ENCODE measurements around the gene KRAS. TPM values are rescaled to one million over a fixed set of nuclear protein-coding genes. Genes with fewer than 3 reads are reported as not detected.

Gene KRAS
- total RNA-seq: 18.3 and 18.8 TPM in 2 replicates

DNA sequence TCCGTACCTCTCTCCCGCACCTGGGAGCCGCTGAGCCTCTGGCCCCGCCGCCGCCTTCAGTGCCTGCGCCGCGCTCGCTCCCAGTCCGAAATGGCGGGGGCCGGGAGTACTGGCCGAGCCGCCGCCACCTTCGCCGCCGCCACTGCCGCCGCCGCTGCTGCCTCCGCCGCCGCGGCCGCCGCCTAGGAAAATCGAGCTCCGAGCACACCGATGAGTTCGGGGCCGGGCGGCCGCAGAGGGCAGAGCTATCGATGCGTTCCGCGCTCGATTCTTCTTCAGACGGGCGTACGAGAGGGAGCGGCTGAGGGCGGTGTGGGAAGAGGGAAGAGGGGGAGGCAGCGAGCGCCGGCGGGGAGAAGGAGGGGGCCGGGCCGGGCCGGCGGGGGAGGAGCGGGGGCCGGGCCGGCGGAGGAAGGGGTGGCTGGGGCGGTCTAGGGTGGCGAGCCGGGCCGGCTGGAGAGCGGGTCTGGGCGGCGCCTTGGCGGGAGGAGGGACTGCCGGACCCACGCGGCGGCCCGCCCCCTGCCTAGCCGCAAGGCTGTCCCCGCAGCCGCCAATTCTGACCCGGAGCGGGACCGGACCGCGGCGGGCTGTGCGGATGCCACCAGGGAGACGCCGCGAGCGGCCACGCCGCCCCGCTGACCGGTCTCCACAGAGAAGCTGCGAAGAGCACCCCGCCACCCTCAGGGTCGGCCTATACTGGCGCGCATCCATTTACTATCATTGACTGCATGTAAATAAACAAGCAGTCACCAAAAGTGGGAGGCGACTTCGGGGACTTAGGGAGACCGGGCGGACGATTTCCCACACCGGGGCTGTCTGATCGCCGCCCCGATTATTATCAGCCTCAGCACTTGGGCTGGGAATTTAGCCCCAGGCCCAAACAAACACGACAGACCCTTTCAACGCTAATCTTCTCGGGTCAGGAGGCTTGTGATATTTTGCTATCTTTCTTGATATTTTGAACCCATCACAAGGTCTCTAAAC lies at the start of gene KRAS:
KRAS (minus strand) TSS at position 186 of the 987 bp plus-strand sequence.

DNA sequence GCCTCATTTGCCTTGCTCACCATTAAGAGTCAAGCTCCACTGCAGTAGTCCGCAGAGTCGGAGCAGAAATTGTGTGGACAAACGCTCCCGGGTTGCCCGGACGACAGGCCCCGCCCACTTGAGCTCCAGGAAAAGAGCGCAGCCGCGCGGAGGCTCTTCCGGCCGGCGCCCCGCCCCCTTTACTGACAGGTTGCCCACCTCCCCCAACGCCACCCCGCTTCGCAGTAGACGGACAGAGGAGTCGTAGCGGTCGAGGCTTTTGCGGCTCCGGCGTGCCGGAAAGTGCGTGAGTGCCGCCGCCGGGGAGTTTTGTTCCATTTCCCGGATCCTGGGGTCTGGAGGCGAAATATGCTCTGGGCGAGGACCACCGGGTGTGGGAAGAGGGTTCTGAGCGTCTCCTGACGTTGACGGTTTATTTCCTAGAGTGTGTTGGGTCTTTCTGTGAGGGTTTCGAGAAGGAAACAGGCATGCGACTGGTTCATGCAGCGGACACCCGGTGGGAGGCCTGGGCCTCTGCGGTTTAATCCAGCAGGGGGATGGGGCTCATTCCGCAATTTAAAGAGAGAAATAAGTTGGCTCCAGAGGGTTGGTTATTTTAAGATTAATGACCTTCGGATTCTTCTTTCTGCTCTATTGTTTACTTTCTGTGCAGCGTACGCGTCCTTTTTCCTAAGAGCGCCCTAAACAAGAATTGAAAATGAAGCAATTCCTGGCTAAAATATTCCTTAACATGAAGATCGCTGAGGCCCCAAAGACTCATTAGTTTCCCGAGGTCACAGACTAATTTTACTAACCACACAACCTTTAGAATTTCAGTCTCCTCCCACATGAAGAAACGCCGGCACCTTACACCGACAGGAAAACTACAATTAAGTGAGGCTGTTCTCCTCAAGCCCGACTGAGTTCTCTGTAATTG lies 55.4 kb downstream of the KRAS start, which contains the start of the genes DNAI7 and ETFRF1:
DNAI7 (minus strand) TSS at position 105 of the 916 bp plus-strand sequence; CDS start at position 23, 82 bp downstream.
ETFRF1 (plus strand) TSS at position 182 of the 916 bp plus-strand sequence. CDS start 8,720 bp downstream, outside the sequence.

Other genes starting within 250 kb of the KRAS start
- gene DNAI7, start 55.8 kb downstream of the KRAS start, total RNA-seq: not detected in 2 replicates
- 8.7 and 14.5 TPM in 2 replicates for gene ETFRF1, start 55.7 kb downstream of the KRAS start, total RNA-seq